H4 (cell line): ENCODE data around the gene HOXC4. TPM values are rescaled to one million over a fixed set of nuclear protein-coding genes. Genes with fewer than 3 reads are reported as not detected.
"Not testable (repeated sequence)": the region's sequence is repeated elsewhere in the genome, so short reads cannot be mapped to it uniquely, and the experiment has no call there.

Experiments used
- DNase-seq: peaks from one replicate; pipeline ENCODE4 v3.0.0-alpha.2; 2015; ENCODE audit warnings: low spot score
- total RNA-seq: library from RNA; depleted of rRNA; stranded (reverse); fragments of >200 nt; shearing (Covaris generic); gene quantifications from 2 replicates; pipeline ENCODE4 v1.2.3, GENCODE V29; 2014

Gene HOXC4
- total RNA-seq, 1 experiment from 2014 or later = 1.9 TPM

DNA sequence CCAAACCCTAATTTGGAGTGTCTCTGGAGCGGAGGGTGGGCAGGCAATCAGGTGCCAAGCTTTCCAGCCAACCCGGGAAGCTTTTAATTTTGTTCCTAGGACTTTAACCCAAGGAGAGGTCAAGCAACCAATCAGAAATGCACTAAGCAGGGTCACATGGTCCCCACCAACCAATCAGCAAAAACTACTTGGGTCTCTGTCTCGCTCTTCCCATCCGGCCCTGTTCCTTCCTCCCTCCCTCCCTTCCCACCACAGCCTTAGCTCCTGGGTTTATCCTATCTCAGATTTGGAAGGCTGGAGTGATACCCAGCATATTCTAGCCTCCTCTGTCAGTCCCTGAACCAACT lies 13.5 kb upstream of the HOXC4 start:
- no peak for DNase-seq

DNA sequence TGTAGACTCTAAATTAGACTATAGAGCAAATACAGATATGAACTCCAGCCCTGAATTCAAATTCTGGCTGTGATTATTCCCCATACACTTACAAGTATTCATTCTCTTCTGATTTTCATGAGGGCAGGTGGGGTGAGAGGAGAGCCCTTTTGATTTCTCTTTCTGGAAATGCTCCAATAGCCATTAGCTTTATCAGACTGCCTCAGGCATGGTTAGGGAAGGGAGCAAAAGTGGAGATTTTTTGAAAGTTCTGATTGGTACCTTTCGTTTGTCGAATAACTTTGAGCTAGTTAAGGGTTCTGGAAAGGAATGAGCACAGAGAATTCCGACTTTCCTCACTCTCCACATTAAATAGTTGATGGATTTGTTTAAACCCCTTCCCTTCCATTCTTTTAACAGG lies 13.0 kb upstream of the HOXC4 start:
- DNase-seq = no peak

DNA sequence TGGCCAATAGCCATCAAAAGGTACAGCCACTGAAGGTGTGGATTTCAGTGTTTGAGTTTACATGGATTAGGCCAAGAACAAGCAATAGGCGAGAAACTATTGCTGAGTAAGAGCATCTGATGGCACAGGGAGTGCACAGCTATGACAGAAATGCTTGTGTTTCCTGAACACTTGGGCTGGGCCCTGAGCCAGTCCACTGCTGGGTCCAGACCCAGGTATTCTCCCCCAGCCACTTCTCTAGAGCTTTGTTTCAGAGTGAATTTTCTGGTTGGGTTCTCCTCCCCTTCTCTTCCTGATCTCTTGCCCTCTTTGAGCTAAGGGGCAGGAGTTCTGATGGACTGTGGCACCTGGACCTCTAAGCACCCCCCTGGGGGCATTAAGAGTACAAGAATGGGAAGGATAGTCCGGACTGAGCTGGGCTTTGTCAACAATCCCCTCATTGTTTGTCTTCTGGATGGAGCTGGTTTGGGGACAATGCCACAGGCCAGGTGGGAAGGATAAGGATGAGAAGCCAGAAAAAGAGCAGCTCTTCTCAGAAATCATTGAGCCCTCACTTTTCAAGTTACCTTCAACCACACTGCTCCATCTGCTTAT lies 12.4 kb upstream of the HOXC4 start:
- DNase-seq = no peak

DNA sequence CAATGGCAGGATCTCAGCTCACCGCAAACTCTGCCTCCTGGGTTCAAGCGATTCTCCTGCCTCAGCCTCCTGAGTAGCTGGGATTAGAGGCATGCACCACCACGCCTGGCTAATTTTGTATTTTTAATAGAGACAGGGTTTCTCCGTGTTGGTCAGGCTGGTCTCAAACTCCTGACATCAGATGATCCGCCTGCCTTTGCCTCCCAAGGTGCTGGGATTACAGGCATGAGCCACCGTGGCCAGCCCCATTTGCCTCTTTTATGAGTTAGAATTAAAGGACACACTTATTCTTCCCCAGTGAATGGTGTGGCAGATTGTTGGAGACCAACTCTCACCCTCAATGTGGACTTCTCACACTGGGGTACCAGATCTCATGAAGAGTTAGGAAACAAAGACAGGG lies 11.6 kb upstream of the HOXC4 start:
- not testable (repeated sequence) for DNase-seq

DNA sequence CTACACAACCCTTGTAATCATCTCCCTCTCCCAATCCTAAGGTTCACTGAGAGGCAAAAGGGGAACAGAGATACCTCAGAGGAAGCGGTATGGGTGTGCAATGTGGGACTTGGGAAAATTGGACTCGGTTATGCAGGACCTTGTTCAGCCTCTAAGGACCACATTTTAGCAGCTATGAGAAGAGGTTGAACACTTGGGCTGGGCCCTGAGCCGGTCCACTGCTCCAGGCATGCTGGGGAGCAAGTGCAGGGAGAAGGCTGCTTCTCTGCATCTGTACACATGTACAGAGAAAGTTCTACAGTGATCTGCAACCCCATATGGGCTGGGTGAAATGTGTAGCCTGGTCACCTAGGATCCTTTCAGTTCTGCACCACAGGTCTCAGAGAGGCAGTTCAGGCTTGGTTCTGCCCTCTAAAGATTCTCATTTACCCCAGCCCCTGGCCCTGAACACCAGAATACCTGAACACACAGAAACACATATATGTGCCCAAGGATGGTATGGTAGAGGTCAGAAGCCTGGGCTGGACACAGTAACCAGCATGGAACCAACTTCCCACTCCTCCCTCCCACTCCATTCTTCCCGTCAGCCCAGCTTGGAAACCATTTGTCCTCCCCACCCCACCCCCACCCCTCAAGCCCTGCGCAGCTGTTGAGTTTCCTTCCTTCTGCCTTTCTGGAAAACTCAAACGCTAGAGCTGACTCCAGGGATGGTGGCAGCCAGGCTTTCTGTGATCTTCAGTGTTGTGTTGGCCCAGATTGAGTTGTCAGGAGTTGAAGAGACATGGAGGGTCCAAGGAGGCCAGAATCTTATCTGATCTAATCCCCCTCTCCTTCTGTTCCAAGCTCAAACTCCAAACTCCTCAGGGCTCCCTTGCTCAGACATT lies 10.4 kb upstream of the HOXC4 start:
- no peak for DNase-seq

DNA sequence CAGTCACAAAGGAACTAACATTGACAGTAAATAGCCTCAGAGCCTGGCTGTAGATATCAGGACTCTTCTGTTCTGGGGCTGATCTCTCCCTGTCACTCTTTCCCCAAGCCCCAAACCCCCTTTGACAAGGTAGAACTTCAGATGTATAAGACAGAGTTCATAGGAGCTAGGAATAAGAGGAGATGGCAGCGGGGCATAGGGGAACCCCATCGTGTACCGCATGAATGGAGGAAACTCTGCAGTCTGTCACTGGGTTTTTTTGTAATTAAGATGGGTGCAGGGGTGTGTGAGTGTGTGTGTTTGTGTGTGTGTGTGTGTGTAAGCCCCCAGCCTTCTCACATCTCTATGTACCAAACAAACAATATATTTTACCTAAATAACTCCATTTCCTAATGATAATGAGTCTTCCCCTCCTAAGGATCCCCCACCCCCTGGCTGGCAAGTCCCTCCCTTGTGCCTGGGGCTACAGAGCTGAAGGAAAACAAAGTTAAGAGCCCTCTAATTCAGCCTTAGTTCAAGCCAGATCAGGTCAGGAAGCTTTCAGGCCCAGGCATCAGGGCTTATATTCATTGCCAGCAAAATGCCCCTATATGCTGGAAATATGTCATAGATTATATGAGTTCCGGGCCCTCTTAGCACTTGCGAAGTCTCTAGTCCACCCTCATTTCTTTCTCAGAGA lies 9.1 kb upstream of the HOXC4 start:
- DNase-seq = no peak

DNA sequence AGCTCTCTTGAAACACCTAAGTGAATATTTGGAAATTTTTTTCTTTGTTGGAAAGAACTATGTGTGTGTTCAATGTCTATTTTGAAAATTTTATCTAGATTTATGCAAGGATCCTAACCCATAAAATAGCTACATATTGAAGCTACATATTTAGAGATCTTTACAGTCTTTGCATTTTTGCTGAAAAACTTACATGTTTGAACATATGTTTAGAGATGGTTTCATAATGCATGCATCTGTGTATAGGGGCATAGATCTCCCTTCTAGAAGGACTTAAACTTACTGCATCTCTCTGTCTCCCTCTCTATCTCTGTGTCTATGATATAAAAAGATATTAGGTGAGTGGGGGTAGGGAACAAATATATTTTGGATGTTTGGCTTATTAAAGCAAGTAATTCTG lies 8.2 kb upstream of the HOXC4 start:
- no peak for DNase-seq

DNA sequence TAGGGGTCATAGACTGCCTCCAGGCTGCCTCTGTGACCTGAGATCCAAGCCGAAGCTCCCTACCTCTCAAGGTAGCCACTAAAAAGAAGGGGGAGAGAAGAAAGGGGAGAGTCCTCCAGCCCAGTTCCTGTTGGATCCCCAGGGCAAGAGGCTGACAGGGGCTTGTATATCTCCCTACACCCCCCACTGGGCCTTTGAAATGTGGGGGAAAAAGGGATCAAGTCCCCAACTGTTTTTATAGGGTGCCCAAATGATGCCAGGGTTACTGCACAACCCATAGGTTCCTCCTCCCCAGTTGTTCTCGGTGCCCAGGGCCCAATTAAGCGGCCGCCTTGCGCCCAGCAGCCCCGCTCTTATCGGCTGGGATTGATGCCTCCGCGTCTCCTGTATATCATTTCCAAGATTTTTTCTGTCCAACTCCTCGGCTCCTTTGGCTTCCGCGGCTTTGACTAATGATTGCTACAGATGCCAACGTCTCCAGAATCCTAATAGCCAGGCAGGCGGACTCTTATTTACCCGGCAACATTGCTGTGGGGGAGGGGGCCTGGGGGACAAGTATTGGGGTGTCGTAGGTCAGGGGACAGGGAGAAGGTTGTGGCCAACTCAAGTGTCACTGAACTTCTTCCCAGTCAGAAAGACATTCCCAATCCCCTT lies 7.6 kb upstream of the HOXC4 start:
- DNase-seq = no peak

DNA sequence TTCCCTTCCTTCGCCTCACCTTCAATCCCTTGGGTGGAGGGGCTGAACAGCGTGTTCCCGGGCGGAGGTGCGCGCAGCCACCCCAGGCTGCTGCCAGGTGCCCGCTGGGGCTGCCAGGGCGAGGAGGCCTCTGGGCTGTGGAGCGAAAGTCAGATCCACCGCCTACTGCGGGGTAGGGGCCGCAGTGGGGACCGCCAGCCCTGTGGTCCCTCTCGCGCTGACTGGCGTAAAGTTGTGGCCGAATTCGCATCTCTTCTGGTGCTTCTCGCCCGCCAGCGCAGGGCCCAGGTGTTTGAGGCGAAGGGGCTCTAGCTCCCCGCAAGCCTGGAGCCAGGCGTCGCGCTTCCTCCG lies 6.9 kb upstream of the HOXC4 start:
- DNase-seq = no peak

DNA sequence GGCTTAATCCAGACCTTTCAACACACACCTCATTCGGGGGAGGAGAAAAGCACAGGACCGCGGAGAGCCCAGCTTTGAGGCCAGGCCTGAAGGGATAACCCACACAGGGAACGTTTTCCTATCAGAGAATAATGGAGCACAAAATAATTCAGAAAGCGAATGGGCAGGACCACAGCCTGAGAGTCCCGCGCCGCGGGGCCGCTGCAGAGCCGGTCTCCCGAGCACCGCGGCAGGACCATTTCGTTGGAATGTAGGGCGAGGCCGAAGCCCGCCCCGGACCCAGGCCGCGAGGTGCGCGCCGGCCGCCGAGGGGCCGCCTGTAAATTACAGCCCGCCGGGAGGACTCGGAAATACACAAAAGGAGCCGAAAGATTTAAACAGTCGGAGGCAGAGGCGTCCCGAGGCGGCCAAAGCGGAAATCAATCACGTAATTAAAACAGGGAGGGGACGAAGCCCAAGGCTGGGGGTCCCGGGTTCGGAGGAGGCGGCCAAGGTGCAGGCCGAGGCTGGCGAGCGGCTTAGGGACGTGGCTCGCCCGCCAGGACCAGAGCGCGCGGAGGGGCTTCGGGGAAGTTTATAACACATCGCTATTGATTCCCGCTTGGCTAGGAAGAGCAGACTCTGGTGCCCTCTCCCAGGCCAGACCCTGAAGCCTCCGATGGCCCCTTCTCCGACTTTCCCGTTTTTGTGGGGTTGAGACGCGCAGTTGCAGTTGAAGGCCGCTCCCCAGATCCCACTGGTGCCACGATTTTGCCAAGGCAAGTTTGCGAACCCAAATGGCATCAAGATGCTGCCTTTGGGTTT lies 6.3 kb upstream of the HOXC4 start:
- DNase-seq = no peak

DNA sequence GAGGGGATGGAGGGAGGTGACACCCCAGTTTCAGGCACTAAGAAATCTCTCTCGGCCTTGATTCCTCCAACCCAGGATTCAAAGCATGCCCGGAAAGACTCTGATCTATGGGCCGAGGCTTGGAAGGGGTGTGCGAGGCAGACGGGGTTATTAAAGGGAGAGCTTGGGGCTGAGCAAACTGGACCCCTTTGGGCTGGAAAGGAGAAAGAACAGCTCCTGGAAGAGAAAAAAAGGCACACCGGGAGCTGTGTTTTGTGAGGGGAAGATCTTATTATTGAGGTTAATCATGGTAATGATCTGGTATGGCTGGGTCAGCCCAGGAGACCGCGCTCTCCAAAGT lies 5.7 kb upstream of the HOXC4 start:
- no peak for DNase-seq

DNA sequence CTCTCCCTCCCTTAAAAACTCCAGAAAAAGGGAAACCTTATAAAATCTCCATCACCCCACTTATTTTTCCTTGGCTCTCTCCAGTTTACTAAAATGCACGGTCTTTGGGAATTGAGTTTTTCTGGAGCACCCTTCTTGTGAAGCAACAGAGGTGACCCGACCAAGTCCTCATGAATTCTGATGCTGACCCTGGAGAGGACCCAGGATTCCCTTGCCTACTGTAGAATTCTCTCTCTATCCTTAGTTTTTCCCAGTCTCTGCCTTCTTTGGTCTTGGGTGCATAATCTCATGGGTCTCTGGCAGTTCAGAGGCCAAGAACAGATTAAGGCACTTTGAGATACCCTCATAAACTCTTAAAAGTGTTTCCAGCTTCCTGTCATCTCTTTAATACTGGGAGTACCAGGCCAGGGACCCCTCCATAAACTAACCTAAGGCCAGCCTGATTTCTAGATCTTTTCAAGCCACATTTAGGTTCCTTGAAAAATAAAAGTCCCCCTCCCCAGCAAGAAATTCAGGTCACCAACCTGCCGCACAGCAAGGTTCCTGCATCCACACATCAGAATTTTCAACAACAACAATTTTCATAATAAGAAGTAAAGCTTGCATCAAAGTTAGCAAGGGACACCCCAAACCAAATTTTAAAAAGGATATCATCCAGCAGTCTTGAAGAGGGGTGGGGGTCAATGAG lies 5.1 kb upstream of the HOXC4 start:
- no peak for DNase-seq

DNA sequence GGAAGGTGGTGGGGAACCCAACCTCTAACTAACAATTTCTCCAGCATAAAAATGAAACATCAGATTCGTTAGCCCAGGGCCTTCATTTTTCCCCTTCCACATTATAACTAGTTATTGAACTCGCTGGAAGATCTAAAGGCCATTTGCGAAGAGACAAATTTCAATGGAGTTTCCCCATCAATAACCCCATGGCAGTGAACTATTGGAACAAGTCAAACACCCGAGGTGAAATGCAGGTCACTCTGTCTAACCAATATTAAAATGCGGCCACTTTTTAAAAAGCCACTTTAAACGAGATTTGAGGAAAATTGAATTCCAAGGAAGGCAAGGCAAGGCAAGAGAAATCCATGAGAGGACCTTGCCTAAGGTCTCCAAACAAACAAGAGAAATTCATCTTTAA lies 4.5 kb upstream of the HOXC4 start:
- DNase-seq = no peak

DNA sequence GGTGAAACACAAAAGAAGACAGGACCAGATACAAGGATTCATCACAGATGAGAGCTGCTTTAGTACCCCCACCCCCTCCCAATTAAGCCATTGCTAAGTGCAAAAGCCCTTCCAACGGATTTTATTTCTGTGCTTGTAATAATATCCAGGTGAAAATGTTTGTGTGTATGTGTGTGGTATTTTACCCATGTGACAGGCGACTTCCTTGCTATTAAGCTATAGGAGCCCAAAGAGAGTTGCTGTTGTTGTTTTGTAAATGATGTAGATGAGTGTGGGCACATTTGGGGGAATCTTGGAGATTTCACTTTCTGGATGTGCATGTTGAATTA lies 3.2 kb upstream of the HOXC4 start:
- no peak for DNase-seq

DNA sequence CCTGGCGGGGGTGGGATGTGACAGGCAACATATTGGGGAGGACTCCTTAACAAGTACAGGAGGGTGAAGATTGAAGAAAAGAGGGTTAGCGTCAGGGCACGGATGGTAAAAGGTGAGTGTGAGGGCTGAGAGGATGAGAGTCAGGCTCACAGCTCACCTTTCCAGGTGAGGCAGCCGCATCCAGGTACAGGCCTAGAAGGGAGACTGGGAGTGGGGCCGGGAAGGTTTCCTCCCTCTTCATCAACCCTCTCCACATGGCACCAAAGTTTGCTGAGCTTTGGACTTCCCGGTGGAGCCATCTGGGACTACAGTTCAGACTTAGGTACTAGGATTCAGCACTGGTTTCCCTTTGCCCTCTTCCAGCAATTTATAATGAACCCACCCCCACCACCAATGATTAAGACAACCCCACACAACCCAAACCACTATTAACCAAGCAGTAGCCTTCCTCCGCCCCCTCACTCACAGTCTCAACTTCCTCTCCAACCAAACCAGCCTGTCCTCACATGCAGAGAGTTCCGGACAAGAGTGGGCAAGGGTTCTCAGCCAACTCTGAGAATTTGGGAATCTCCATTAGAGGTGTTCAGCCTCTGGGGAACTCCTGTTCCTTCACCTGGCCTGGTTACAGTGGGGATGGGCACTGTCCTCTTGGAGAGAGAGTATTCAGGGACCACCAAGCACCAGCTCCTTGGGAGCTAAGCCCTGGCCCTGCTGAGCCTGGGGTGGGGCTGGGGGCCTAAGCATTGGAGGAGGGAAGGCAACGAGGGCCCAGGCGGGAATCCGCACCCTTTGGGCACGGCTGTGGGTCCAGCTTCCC lies 2.4 kb upstream of the HOXC4 start:
- DNase-seq = no peak

DNA sequence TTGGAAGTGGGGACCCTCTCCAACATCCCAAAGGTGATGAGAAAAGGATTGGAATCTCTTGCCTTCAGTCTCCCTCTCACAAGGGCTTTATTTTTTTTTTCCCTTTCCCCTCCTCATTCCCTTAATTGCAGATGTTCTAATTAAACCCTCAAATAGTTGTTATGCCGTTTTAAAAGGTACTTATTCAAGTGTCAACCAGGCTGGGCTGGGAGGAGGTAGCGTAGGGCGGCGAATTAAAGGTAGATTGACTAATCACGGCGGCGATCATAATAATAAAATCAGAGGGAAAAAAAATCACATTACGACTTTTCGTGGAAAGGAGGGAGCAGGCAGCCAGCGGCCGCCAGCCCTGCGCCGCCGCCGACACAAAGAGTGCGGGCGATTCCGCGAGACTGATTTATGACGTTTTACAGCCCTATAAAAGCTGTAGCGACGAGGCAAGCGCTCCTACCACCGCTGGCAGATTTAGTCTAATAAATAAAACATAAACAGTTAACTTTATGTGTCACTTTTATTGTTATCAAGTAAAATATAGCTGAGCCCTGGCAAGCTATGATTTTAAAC lies 1.7 kb upstream of the HOXC4 start:
- DNase-seq = no peak

DNA sequence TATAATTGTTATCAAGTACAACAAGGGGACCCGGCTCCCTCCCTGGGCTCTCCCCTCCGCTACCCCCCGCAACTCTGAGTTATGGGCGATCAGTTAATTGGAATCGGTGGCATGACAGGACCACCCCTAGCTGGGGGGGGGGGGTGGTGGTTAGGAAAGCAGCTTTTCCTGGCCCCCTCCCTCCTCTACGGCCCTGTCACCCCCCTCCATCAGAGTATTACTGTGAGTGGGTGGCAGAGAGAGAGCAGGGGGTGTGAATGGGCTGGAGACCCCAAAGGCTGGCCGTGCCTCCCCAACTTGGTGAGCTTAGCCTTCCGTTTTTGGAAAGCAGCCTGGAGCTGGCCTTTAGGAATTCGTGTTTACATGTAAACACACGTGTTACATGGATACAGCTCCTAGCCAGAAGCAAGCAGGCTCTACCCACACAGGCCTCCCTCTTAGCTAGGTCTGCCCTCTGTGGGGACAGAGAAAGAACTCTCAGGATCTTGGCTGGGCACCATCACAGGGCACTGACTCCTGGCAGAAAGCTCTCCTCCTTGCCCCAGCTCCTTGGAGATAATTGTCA lies 1.1 kb upstream of the HOXC4 start:
- no peak for DNase-seq

DNA sequence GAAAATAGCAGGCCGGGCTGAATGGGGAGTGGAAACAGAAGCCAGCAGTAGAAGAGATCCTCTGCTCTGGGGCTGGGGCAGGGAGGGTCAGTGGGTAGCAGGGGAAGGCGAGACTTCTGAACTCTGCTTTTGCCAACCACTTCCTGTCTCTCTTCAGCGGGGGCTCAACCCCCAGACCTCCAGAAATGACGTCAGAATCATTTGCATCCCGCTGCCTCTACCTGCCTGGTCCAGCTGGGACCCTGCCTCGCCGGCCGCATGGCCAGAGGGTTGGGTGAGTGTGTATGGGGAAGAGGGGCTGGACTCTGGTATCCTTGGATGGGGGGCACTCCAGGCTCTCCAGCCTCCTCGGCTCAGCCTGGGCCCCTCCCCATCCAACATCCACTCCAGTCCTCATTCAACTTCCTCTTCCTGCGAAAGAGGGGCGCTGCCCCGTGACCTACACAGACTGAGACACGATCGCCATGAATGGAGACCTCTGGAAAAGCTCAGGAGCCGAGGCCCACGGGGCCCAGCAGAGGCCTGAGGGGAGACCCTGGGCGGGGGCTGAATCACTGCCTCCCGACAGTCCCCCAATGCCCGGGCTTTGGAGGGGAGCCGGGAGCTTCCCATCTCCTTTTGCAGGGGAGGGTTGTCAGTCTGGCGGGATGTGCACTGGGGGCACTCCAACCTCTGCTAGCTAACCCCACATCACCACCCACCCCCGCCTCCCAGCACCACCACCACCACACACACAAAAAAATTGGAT lies 458 bp upstream of the HOXC4 start:
- no peak for DNase-seq

DNA sequence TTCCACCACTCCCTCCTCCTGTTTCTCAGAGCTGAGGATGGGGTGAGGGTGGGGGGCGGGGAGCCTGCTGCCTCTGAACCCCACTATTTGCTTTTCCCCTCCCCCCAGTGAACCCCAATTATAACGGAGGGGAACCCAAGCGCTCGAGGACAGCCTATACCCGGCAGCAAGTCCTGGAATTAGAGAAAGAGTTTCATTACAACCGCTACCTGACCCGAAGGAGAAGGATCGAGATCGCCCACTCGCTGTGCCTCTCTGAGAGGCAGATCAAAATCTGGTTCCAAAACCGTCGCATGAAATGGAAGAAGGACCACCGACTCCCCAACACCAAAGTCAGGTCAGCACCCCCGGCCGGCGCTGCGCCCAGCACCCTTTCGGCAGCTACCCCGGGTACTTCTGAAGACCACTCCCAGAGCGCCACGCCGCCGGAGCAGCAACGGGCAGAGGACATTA lies 1.1 kb downstream of the HOXC4 start:
- DNase-seq = no peak
